Endometrial microvascular endothelial cells (primary cell): Measurements from ENCODE around the gene CENPP. TPM values are rescaled to one million over a fixed set of nuclear protein-coding genes. Genes with fewer than 3 reads are reported as not detected.

Source experiments
- in situ Hi-C: cut with HindIII; loops from 2 replicates; pipeline ENCODE4 v1.10.0; 2017; ENCODE audit warnings: low sequenced_read_pairs, low pct_unique_long_range_greater_than_20kb; ENCODE audit errors: inconsistent ontology term
- total RNA-seq: library from RNA; depleted of rRNA; stranded (reverse); fragments of >200 nt; gene quantifications from one replicate; pipeline ENCODE4 v1.2.3, GENCODE V29; 2015; ENCODE audit errors: inconsistent ontology term

The CENPP gene
- total RNA-seq: 3.6 TPM

GRCh38 chr9:92325269-92325990 is at the start of gene CENPP, which contains the start of gene NOL8:
Gene CENPP (plus strand): TSS chr9:92325953.
Gene NOL8 (minus strand): TSS chr9:92325350. CDS start chr9:92324161, 1,189 bp downstream.
- in situ Hi-C loops: no loop called here

GRCh38 chr9:92276331-92277032 is 49.3 kb upstream of the CENPP start:
- in situ Hi-C loops: no loop called here

GRCh38 chr9:92278110-92278509 is 47.6 kb upstream of the CENPP start:
- in situ Hi-C loops: no loop called here

GRCh38 chr9:92279302-92279701 is 46.5 kb upstream of the CENPP start:
- in situ Hi-C loops: no loop called here

GRCh38 chr9:92289708-92290390 is 35.9 kb upstream of the CENPP start:
- in situ Hi-C loops: no loop called here

- in situ Hi-C loops: no loop called here
These were observed 34.8 kb upstream of the CENPP start for GRCh38 chr9:92290785-92291429.

GRCh38 chr9:92291577-92291976 is 34.2 kb upstream of the CENPP start:
- in situ Hi-C loops: no loop called here

- in situ Hi-C loops: no loop called here
These were observed 33.2 kb upstream of the CENPP start for GRCh38 chr9:92292338-92293074.

GRCh38 chr9:92293075-92293354 is 32.7 kb upstream of the CENPP start:
- in situ Hi-C loops: no loop called here

- in situ Hi-C loops: no loop called here
These were observed 32.1 kb upstream of the CENPP start, which contains the start of gene IARS1 for GRCh38 chr9:92293452-92294296. Gene IARS1 (minus strand): TSS chr9:92293697. CDS start chr9:92289419, 4,278 bp downstream.

- in situ Hi-C loops: no loop called here
These were observed 31.5 kb upstream of the CENPP start for GRCh38 chr9:92294297-92294676.

GRCh38 chr9:92295240-92295790 is 30.4 kb upstream of the CENPP start:
- in situ Hi-C loops: no loop called here

GRCh38 chr9:92295827-92296258 is 29.9 kb upstream of the CENPP start:
- in situ Hi-C loops: no loop called here

- in situ Hi-C loops: no loop called here
These were observed 28.1 kb upstream of the CENPP start for GRCh38 chr9:92297611-92298010.

GRCh38 chr9:92298036-92298435 is 27.7 kb upstream of the CENPP start:
- in situ Hi-C loops: no loop called here

- in situ Hi-C loops: no loop called here
These were observed 26.6 kb upstream of the CENPP start for GRCh38 chr9:92299116-92299515.

GRCh38 chr9:92300936-92301335 is 24.8 kb upstream of the CENPP start:
- in situ Hi-C loops: no loop called here

- in situ Hi-C loops: no loop called here
These were observed 16.9 kb upstream of the CENPP start for GRCh38 chr9:92308893-92309292.
